HCT116 (cell line): Measurements from ENCODE around the gene ALDH1A2. TPM values are rescaled to one million over a fixed set of nuclear protein-coding genes. Genes with fewer than 3 reads are reported as not detected.

Experiments
- ATAC-seq: fragments of 200-7000 bp; cut with Tn5 transposase; 2 replicates; pipeline ENCODE4 v1.9.1; 2020; ENCODE audit warnings: mild to moderate bottlenecking, moderate library complexity
- BruUV-seq: library from RNA; stranded (reverse); fragments of 400-500 nt; replicated peaks from 2 replicates; lab custom pipeline; 2021; lab: Mats Ljungman, UMichigan
- CTCF ChIA-PET: fragments of 300-600 bp; sonication (Branson Sonifier 250); formaldehyde crosslinking; loops from one replicate; lab custom pipeline; 2021; ENCODE audit warnings: antibody characterized with exemption; lab: Charles Lee
- POLR2A ChIA-PET: fragments of 300-600, 350-600 bp; sonication (Branson Sonifier 250); formaldehyde crosslinking; loops from one replicate; lab custom pipeline; 2021; ENCODE audit warnings: antibody characterized with exemption; lab: Charles Lee
- RAD21 ChIA-PET, 2 experiments: fragments of 300-600 bp; sonication (Branson Sonifier 250); formaldehyde crosslinking; loops; one replicate each; lab custom pipeline; 2023; ENCODE audit warnings: low total read pairs in 2 of 2; ENCODE audit not compliant: uncharacterized antibody in 2 of 2, unreplicated experiment in 2 of 2, low non-redundant PET in 1 of 2; lab: Charles Lee
- DNase-seq: peaks from one replicate; pipeline ENCODE4 v3.0.0-alpha.2; 2010; ENCODE audit warnings: low read depth, low spot score
- H2AFZ ChIP-seq: fragments of 200-600 bp; shearing (Covaris generic), sonication (generic); 2 replicates; pipeline ENCODE4 v1.6.1; 2017; ENCODE audit warnings: low read depth, mixed run types, mixed read lengths, antibody characterized with exemption, low read length; ENCODE audit not compliant: poor library complexity, severe bottlenecking
- H3K27ac ChIP-seq: 2 replicates; pipeline ENCODE4 v1.5.1; 2012; ENCODE audit warnings: low read depth, low read length
- H3K27me3 ChIP-seq: fragments of 200-600 bp; sonication (generic); 2 replicates; pipeline ENCODE4 v1.6.1; 2016; ENCODE audit warnings: mixed run types, low read length, mixed read lengths; ENCODE audit not compliant: insufficient read depth
- H3K36me3 ChIP-seq, 2 experiments: fragments of 200-500 bp in 1 of 2; fragments of 200-600 bp in 1 of 2; sonication (Bioruptor generic) in 1 of 2; sonication (generic) in 1 of 2; 2 replicates each; pipeline versions ENCODE4 v1.5.1 to v1.6.1; 2014 to 2016; ENCODE audit warnings: low read length in 2 of 2, inconsistent platforms in 1 of 2, mixed read lengths in 1 of 2, mixed run types in 1 of 2; ENCODE audit not compliant: insufficient read depth in 2 of 2, control insufficient read depth in 1 of 2
- H3K4me1 ChIP-seq, 2 experiments: fragments of 200-600 bp in 1 of 2; sonication (generic) in 1 of 2; 2 replicates each; pipeline versions ENCODE4 v1.5.1 to v1.6.1; 2012 to 2017; ENCODE audit warnings: low read length in 2 of 2, inconsistent platforms in 1 of 2, mild to moderate bottlenecking in 1 of 2, mixed read lengths in 1 of 2, mixed run types in 1 of 2, moderate library complexity in 1 of 2; ENCODE audit not compliant: insufficient read depth in 2 of 2, control insufficient read depth in 1 of 2
- H3K4me2 ChIP-seq: fragments of 200-600 bp; sonication (generic); 2 replicates; pipeline ENCODE4 v1.6.1; 2017; ENCODE audit warnings: mixed run types, low read length, mixed read lengths
- H3K4me3 ChIP-seq, 2 experiments: fragments of 200-600 bp in 1 of 2; sonication (generic) in 1 of 2; replicated peaks in 1 of 2; 2 replicates each; pipeline ENCODE4 v1.5.1; 2011 to 2016; ENCODE audit warnings: low read length in 2 of 2, control low read depth in 1 of 2, low read depth in 1 of 2, mild to moderate bottlenecking in 1 of 2, mixed read lengths in 1 of 2, mixed run types in 1 of 2
- H3K79me2 ChIP-seq: fragments of 200-600 bp; sonication (generic); 2 replicates; pipeline ENCODE4 v1.6.1; 2017; ENCODE audit warnings: mild to moderate bottlenecking, mixed run types, low read length, moderate library complexity, mixed read lengths; ENCODE audit not compliant: insufficient read depth
- H3K9ac ChIP-seq: fragments of 200-600 bp; sonication (generic); 2 replicates; pipeline ENCODE4 v1.6.1; 2016; ENCODE audit warnings: low read length, mixed read lengths
- H3K9me2 ChIP-seq: fragments of 200-600 bp; sonication (generic), shearing (Covaris generic); 2 replicates; pipeline ENCODE4 v1.6.1; 2017; ENCODE audit warnings: mixed run types, mild to moderate bottlenecking, moderate library complexity; ENCODE audit not compliant: insufficient read depth
- H3K9me3 ChIP-seq, 2 experiments: fragments of 200-500 bp in 1 of 2; fragments of 200-600 bp in 1 of 2; sonication (Bioruptor generic) in 1 of 2; sonication (generic) in 1 of 2; 2 replicates each; pipeline ENCODE4 v1.6.1; 2014 to 2017; ENCODE audit warnings: low read length in 2 of 2, mixed read lengths in 2 of 2, inconsistent platforms in 1 of 2, low read depth in 1 of 2, mild to moderate bottlenecking in 1 of 2, mixed run types in 1 of 2, moderate library complexity in 1 of 2; ENCODE audit not compliant: control insufficient read depth in 1 of 2, insufficient read depth in 1 of 2
- H4K20me1 ChIP-seq: fragments of 200-600 bp; sonication (generic), shearing (Covaris generic); 2 replicates; pipeline ENCODE4 v1.6.1; 2017; ENCODE audit warnings: mixed run types, mild to moderate bottlenecking, moderate library complexity; ENCODE audit not compliant: insufficient read depth
- REST ChIP-seq: IDR thresholded peaks from 2 replicates; pipeline ENCODE4 v1.6.1; 2012; ENCODE audit warnings: low read depth
- ZBTB33 ChIP-seq: IDR thresholded peaks from 2 replicates; pipeline ENCODE4 v1.6.1; 2011; ENCODE audit warnings: mild to moderate bottlenecking, low read length, moderate library complexity; ENCODE audit not compliant: insufficient replicate concordance; ENCODE audit errors: extremely low read depth
- ZNF274 ChIP-seq: fragments of 200-500 bp; sonication (Bioruptor generic); IDR thresholded peaks from 2 replicates; pipeline ENCODE4 v1.6.1; 2014; ENCODE audit warnings: mild to moderate bottlenecking, low read depth, low read length, inconsistent platforms
- intact Hi-C: fragments of 100-400 bp; cut with micrococcal nuclease; formaldehyde crosslinking; loops from 2 replicates; pipeline ENCODE4 v1.10.0; 2022
- total RNA-seq: library from RNA; stranded (reverse); gene quantifications from one replicate; pipeline ENCODE4 v1.2.1, GENCODE V29; 2021; ENCODE audit not compliant: unreplicated experiment

Gene ALDH1A2
- total RNA-seq, 1 experiment from 2014 or later = 1.7 TPM

DNA sequence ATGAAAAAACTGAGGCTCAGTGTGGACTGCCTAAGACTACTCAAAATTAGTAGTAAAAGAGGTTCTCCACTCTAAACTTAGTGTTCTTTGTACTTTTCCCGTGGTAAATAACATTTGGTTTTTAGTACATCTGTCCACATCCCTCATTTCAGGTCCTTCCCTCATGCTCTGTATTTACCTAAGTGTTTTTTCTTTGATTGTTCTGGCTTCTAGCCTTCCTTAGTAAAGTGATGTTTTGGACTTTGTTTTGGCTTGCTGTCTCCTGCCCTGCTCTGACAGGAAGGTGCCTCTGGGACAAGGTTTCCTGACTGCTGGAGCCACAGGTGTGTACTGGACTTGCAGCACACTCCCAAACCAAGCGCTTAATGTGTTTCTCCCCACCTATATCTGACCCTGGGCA is 29.9 kb upstream of the ALDH1A2 start:
- no peak overlapping the region for H3K27ac ChIP-seq
- H3K36me3 ChIP-seq = no peaks in the 10 kb centered on the region
- BruUV-seq = no TSS peak
- H3K4me2 ChIP-seq = no peak overlapping the region
- H3K4me1 ChIP-seq = no peaks in the 10 kb centered on the region
- POLR2A ChIA-PET = no interaction called here
- DNase-seq (no peak), ATAC-seq (no peak)
- no peaks in the 10 kb centered on the region for H3K79me2 ChIP-seq
- RAD21 ChIA-PET = no interaction called here
- no peak overlapping the region for H2AFZ ChIP-seq
- H4K20me1 ChIP-seq = no peaks in the 10 kb centered on the region
- no peaks in the 10 kb centered on the region for H3K9me2 ChIP-seq
- CTCF ChIA-PET = no interaction called here
- TF ChIP-seq ZBTB33 (no peak), ZNF274 (no peak), REST (no peak)
- intact Hi-C loops = no loop called here
- no peaks in the 10 kb centered on the region for H3K9me3 ChIP-seq
- no peak overlapping the region for H3K4me3 ChIP-seq
- H3K9ac ChIP-seq = no peak overlapping the region
- no peaks in the 10 kb centered on the region for H3K27me3 ChIP-seq
